HG02571 (cell line): ENCODE data around the gene GPR137.

Experiments
- ATAC-seq: cut with Tn5 transposase; IDR thresholded peaks from one replicate; pipeline ENCODE4 v1.9.1; 2021; ENCODE audit warnings: mild to moderate bottlenecking, moderate library complexity; ENCODE audit not compliant: unreplicated experiment

The GPR137 gene

GRCh38 chr11:64284962-64285884 lies at the start of gene GPR137:
Gene GPR137, plus strand, starts transcription at chr11:64285848. Its CDS starts 677 bp downstream, at chr11:64286525.
- ATAC-seq, result peak; percentile 54

GRCh38 chr11:64237484-64237951 lies 48.1 kb upstream of the GPR137 start:
- no peak for ATAC-seq

GRCh38 chr11:64238076-64238475 lies 47.6 kb upstream of the GPR137 start:
- no peak for ATAC-seq

- no peak for ATAC-seq
These were observed 46.6 kb upstream of the GPR137 start for GRCh38 chr11:64238999-64239398.

GRCh38 chr11:64239662-64240434 lies 45.8 kb upstream of the GPR137 start:
- no peak for ATAC-seq

GRCh38 chr11:64240435-64241240 lies 45.0 kb upstream of the GPR137 start, which contains the start of gene FKBP2:
Gene FKBP2, plus strand, starts transcription at chr11:64241095. Its CDS starts 1,293 bp downstream, at chr11:64242388.
- ATAC-seq, result peak; percentile 49

GRCh38 chr11:64241241-64241490 lies 44.5 kb upstream of the GPR137 start:
- ATAC-seq, result peak; percentile 67

- ATAC-seq, result peak; percentile 47
These were observed 43.9 kb upstream of the GPR137 start for GRCh38 chr11:64241491-64242374.

GRCh38 chr11:64243236-64243854 lies 42.3 kb upstream of the GPR137 start:
- no peak for ATAC-seq

- ATAC-seq, result no peak
These were observed 41.5 kb upstream of the GPR137 start for GRCh38 chr11:64244107-64244506.

- ATAC-seq, result no peak
These were observed 40.7 kb upstream of the GPR137 start for GRCh38 chr11:64244966-64245365.

GRCh38 chr11:64245401-64245796 lies 40.2 kb upstream of the GPR137 start:
- no peak for ATAC-seq

GRCh38 chr11:64245797-64246620 lies 39.6 kb upstream of the GPR137 start:
- ATAC-seq, result no peak

- ATAC-seq, result peak; percentile 7
These were observed 39.1 kb upstream of the GPR137 start for GRCh38 chr11:64246621-64246870.

- peak; percentile 32 for ATAC-seq
These were observed 38.5 kb upstream of the GPR137 start, which contains the start of gene PPP1R14B for GRCh38 chr11:64246871-64247728. Gene PPP1R14B, minus strand, starts transcription at chr11:64246943. Its CDS starts 270 bp downstream, at chr11:64246673.

- no peak for ATAC-seq
These were observed 37.7 kb upstream of the GPR137 start for GRCh38 chr11:64247729-64248531.

- ATAC-seq, result no peak
These were observed 37.1 kb upstream of the GPR137 start for GRCh38 chr11:64248578-64248977.
